Activated gamma-delta T cell (primary cell): ENCODE measurements around the gene MTMR2.
"Not testable (repeated sequence)": the region's sequence is repeated elsewhere in the genome, so short reads cannot be mapped to it uniquely, and the experiment has no call there.

ENCODE experiments used
- DNase-seq: peaks from one replicate; lab custom pipeline; 2025; lab: John Stamatoyannopoulos, UW

The MTMR2 gene

DNA sequence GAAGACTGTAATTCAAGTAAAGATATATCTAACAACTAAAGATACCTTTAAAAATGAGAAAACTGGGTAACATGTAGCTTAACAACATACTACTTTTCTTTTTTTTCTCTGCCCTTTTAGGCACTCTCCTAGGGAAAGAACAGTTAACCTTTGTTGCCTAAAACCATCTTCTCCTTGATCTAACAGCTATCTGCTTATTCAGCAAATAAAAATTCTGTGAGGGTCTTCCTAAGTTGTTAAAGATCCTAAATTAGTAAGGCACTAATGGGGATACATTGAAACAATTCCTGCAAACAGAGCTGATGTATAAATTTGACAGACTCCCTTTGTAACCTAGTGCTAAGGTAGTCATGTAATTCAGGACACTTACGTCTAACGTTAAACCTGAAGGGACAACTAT lies 39.1 kb downstream of the MTMR2 start:
- DNase-seq, result no peak

DNA sequence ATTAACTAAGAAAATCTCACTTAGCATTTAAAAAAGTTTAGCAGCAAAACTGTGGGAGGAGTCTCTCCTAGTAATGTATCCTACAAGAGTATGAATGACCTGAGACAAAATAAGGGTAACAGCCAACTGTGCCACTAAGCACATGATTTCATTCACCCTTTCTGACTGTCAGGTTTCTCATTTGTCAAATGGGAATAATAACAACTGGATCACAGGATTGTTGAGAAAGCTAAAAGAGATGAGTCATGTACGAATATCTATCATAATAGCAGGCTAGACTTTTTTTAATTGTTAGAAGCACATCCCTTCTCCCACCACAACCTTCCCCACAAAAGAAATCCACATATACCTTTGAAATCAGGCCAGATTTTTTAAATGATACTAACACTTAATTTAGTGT lies 39.5 kb downstream of the MTMR2 start:
- DNase-seq, result no peak

DNA sequence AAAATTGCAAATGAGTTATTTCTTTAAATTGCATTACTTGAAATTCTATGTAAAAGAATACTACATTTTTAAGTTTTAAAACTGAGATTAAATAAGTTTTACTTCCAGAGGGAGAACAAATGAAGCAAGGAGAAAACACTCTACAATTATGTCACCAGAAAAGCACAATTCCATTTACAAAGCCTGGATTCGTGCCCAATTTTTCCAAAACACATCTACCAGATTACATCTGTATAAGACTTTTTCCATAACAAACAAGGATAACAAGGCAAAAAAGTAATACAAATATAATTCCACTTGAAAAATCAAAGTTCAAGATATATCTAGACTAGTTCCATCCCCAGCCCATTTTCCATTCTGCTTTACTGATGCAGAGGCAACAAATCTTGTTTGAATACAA lies 40.5 kb downstream of the MTMR2 start:
- DNase-seq, result no peak

DNA sequence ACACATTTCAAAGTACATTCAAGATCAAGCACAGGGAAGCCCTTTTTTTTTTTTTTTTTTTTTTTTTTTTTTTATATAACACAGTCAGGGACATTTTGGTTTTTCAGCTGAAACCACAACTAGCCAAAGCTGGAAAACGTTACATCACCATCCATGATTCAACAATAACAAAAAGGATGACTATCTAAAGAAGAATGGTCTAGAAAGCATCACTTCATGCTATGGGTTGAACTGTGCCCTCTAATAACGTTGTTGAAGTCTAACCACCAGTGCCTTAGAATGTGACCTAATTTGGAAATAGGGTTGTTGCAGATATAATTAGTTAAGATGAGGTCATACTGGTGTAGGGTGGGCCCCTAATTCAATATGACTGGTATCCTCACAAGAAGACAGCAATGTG lies 46.6 kb downstream of the MTMR2 start:
- DNase-seq, result no peak

DNA sequence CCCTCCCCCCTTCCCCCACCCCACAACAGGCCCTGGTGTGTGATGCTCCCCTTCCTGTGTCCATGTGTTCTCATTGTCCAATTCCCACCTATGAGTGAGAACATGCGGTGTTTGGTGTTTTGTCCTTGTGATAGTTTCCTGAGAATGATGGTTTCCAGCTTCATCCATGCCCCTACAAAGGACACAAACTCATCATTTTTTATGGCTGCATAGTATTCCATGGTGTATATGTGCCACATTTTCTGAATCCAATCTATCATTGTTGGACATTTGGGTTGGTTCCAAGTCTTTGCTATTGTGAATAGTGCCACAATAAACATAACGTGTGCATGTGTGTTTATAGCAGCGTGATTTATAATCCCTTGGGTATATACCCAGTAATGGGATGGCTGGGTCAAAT lies 53.0 kb downstream of the MTMR2 start:
- not testable (repeated sequence) for DNase-seq

DNA sequence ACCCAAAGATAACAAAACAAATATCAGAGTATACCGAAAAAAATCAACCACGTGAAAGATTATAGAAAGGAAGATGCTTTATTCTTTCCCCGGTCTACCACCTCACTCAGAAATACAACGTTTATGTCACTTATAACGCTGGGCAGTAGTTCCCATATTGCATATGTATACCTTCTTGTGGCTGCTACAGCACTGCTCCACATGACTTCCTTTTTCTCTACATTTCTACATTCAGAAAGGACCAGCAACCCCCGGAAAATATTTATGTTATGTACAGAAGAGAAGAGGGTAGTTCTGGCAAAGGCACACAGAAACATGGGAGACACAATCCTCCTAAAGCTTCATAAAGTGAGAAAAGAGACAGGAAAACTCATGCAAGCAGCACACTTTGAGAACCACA lies 56.8 kb downstream of the MTMR2 start:
- DNase-seq, result no peak

DNA sequence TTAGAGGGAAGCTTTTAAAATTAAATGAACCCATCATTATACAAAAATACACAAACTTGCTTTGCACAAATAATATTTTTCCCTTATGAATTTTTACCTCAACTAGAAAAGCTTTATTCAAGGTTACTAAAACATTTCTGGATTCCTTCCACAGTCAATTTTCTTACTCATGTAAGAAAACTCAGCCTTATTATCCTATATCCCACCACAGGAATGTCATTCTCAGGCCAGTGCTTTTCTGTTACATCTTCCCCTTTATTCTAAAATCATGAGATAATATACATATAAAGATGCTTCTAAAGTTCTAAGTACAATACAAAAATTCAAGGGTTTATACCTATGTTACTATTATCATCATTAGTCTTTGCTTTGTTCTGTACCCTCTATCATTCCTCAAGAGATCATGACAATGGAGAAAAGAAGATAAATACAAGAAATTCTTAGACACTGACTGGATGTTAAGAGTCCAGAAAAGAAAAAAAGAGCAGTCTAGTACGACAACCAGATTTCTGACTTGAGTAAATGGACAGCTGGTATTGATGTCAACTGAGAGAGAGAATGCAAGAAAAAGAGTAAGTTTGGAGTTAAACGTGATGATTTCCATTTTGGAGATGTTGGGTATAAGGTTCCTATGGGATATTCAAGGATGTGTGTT lies 60.3 kb downstream of the MTMR2 start:
- no peak for DNase-seq

DNA sequence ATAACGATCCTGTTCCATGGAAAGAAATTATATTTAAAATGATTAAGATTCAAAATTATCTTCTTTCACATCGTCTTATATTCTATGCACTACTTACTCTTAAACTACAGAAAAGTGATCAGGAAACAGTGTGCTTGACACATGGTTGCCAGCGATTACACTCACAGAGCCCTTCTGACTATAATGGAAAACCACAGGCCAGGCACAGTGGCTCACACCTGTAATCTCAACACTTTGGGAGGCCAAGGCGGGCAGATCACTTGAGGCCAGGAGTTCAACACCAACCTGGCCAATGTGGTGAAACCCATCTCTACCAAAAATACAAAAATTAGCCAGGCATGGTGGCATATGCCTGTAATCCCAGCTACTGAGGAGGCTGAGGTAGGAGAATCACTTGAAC lies 63.9 kb downstream of the MTMR2 start:
- not testable (repeated sequence) for DNase-seq

DNA sequence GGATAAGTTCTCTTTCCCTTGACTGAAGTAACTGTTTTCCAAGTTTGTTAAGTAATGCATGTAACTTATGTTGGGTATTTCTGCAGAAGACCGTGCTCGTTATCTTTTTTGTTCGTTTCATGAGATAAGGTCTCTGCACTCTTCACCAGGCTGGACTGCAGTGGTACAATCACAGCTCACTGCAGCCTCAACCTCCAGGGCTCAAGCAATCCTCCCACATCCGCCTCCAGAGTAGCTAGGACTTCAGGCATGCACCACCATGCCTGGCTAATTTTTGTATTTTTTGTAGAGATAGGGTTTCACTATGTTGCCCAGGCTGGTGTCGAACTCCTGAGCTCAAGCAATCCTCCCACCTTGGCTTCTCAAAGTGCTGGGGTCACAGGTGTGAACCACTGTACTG lies 69.5 kb downstream of the MTMR2 start:
- DNase-seq, result not testable (repeated sequence)

DNA sequence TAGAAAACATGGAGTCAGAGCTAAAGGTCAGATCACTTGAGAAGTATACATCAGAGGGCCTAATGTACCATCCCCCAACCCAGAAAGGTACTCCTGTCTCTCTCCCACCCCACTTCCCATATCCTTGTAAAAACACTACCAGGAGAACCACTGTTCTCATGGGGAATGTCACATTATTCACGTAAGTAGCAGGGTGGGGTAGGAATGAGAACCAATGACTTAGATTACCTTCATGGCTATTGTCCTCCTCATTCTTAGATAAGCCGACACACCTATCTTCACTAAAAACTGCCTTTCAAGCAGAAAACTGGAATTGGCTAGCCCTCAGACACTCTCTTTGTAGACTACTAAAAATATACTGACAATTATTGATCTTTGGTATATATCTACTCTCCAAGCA lies 70.0 kb downstream of the MTMR2 start:
- DNase-seq, result no peak

DNA sequence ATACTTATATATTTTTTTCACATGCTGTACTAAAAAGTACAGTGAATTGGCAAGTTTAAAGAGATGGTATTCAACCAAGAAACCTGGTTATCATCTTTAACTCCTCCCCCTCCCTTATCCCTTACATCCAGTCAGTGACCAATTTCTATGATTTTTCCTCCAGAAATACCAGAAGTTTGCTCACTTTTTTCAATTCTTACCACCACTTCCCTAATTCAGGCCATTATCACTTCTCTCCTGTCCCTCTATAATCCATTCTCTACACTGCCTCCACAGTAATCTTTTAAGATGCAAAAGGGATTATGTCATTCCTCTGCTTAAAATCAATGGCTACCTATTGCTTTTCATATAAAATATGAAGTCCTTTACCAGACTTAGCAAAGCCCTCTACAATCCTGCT lies 70.8 kb downstream of the MTMR2 start:
- no peak for DNase-seq

DNA sequence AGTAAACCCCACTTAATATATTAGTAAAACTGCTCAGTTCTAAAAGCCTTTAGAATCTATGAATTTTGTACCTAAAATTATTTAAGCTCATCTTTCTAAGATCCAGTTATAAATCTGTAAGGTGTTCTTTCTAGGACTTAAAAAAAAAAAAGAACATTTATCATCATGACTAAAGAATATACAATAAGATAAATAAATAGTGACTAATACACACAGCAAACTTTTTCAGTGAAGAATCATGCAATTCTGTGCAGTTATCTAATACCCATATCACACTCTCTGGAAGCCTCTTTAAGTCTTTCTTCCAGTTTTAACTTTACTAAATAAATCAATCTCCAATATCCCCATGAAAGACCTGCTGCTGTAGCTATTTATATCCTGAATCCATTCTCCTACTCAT lies 73.8 kb downstream of the MTMR2 start:
- DNase-seq, result no peak

DNA sequence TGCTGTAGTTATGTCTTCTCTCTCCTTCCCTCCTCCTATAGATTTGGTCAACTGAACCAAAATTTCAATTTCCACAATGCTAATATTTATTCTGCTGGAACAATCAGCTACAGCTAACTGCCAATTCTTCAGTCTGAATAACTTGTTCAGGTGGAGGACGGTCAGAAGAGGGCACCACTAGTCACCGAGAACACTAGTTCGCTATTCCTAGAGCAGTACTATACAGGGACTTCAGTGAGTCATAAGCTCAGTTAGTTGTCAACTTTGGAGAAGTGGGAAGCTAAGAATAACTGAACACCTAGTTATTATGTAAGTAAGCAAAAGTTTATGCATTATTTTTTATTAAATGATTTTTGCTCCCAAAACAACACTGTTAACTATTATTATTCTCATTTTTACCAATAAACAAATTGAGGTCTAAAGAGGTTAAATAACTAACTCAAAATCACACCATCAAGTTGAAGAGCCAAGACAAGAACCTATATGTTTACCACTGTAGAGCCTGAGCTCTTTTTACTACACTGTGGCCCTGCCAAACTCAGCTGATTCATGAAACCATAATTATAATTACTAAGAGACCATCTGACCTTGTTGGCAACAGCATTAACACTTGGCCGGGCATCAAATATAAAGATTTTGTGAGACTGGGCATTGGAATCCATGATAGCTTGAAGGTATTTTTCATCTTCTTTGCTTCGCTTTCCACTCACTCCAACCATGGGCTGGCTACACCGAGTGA lies 74.7 kb downstream of the MTMR2 start:
- DNase-seq, result no peak

DNA sequence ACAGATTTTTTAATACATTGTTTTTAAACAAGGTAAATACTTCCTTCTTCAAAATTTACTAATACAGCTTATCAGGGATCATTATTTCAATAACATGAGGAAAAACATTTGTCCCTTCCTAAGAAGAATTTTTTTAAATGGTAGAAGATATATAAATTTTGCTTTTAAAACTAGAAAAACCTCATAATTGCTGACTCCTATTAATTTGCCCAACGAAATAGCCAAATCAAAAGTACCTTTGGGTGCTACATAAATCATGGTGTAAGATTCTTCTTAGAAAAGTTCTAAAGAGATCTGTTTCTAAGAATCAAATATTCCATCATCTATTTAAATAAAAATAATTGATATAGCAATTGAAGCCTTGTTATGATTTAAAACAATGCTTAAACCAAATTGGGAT lies 78.7 kb downstream of the MTMR2 start:
- DNase-seq, result no peak

DNA sequence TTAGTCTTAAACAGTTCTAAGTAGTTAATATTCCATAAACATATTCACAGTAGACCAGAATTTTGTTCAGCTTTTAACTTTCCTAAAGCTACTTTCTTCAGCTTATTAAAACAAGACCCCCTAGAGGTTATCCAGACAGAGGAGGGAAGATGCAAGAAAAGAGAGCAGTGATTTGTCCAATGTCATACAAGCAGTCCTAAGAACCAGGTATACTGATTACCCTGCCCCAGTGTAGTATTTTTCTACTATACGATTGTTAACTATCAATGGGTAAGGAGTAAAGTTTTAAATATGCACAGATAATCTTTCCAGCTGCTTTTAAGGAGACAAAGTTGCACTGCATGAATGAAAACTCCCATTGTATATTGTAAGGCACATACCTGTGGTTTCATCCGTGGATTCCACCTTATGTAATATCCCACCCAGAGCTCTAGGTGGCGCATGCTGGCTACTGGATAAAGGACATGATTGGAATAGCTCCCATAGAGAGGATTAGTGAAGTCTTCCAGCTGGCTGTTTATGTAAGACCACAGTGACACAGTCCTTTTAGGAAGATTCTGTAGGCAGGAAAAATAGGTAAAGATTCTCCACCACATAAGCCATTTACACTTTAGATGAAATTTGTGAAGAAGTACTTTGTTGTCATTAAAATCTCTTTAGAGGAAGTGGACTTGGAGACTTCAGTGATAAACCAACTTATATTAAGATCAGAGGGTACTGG lies 88.0 kb downstream of the MTMR2 start:
- DNase-seq, result no peak

DNA sequence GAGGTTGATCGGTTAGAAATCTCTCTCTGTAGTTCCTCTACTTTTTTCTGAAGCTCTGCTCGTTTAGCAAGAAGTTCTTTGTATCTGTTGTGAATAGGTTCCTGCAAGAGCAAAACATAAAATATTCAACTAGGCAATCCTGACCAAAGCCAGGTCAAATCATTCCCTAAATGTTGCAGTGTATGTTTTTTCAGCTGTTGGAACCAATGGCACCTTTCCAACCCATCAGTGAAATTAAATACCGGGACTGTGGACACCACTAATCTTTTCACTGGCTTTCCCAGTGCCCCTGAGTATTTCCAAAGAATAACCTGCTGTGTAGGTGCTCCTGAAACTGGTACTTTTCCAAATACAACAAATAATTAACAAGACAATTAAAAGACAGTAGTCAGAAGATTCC lies 88.6 kb downstream of the MTMR2 start:
- DNase-seq, result no peak

DNA sequence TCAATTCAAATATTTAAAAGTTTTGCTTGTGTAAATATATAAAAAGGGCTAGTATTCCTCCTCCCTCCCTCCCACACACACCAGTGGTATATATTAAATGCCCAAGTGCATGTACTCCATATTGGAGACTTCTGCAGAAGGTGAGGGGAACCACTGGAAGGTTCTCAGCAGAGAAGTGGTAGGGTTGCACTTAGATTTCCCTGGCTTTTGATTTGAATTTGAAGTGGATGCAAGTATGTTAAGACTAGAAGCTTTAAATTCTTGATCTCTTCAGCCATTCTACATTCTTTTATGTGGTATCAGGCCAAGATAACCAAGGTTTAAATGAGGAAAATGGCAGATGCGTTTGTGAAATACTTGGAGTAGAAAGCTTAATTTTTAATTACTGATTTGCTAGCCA lies 90.5 kb downstream of the MTMR2 start:
- DNase-seq, result no peak

DNA sequence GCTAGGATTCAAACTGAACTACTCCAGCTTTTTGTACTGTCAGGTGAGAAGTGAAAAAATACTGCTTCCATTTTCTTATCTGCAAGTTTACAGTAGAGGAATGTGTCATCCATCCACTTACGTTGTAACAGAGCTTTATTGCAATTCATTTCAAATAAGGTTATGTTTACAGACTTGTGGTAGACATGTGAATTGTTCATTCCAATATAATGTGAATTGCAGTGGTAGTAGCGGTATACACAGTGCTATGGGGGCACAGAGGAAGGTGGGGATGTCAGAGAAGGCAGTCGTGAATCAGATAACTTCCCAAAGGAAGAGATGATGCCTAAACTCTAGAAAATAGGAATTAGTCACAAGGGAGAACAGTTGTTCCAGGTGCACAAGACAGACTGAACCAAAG lies 91.1 kb downstream of the MTMR2 start:
- DNase-seq, result no peak

DNA sequence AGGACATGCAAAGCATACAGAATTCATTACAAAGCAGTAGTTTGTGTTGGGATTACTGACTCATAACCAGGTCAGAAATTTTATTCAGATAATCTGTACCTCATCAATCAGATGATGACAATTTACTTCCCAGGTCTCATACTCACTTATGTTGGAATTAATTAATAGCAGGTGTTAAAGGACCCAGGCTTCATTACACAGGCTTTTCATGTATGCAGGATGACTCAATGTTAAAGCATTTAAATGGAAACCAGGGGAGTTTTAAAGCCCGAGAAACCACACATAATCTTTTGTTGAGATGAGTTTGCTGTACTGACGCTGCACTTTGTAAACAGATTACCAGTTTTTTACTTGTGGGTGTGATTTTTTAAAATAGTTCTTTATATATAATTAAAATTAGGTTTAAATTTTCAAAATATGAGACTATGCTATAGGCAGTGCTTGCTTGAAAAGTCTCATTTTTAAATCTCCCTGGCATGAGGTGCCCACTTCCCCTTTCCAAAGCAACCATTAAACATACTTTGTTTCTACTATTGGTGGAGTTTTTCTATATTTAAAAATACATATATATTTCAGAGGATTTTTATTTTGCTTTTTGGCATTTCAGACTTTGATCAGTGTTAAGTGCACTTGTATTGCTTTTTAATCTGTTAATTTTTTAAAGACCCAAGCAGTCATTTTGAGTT lies 92.6 kb downstream of the MTMR2 start:
- DNase-seq, result no peak

DNA sequence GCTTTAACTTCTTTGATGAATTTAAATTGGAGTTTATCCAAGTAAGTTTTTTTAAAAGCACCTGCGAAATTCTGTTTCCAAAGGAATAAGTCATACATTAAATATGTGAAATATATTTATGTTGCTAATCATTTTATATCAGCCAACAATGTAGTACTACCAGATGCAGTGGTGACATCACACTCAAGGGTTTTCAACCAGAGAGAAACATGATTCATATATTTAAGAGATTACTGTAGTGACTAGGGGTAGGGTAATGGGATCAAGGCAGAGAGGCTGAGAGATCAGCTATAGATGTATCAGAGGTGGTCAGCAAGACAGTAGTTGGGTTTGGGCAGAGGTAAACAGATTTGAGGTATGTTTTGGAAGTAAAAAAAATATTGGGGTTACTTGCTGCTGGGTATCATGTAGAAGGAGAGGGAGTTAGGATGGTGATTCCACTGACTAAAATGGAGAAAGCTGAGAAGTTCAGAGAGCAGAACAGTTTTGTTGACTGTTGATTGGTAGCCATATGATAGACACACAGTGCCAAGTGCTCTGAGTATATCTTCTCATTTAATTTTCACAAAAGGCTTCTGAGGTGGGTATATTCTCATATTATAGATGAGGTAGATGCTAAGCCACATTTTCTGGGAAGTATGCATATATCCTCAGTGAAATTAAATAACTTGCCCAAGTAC lies 94.2 kb downstream of the MTMR2 start:
- DNase-seq, result no peak

DNA sequence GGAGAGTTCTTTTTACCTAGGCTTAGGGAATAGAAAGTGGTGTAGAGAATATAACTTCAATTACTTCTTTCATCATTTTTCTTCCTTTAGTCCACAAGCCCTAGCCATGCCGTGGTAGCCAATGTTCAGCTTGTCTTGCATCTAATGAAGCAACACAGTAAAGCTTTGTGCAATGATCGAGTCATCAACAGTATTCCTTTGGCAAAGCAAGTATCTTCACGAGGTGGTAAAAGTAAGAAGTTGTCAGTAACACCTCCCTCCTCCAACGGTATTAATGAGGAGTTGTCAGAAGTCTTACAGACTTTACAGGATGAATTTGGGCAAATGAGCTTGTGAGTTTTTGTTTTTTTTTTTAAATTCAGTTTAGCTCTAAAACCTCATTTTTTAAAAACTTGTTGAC lies 96.2 kb downstream of the MTMR2 start:
- DNase-seq, result no peak

DNA sequence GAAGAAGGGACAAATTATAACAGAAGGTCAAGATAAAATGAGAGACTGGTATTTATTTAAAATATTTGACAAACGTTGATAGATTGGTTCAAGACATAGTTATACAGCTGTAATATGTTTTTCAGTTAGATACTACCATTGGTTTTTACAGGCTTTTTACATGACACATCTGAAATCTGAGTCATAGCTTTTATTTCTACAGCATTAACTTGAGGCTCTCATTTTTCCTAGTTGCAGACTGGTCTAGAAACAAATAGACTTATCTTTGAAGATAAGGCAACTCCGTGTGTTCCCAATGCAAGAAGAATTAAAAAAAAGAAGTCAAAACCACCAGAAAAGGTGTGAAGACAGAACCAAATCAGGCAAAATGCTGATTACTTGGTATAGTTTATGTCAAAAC lies 102.3 kb downstream of the MTMR2 start:
- no peak for DNase-seq
